Measurements from ENCODE around the gene GRK2.

DNA sequence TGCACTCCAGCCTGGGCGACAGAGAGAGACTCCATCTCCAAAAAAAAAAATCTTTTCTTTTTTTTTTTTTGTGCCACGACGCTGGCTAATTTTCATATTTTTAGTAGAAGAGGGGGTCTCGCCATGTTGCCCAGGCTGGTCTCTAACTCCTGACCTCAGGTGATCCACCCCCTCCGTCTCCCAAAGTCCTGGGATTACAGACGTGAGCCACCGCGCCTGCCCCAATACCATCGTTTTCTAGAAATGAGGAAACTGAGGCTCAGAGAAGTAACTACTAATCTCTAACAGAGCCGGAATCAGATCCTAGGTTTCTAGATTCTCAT lies 50.6 kb downstream of the GRK2 start:
- no peak for TF ChIP-seq POLR2A (IDR thresholded peaks at IDR 0.05)
- no peak for TF ChIP-seq CTCF (IDR thresholded peaks at IDR 0.05)

Data from adrenal gland (tissue), 5 donors.